KOPT-K1 (cell line): ENCODE results near the gene KAZALD1.

Experiments used
- H3K27ac ChIP-seq: fragments of 200-600 bp; sonication (generic); 2 replicates; pipeline ENCODE4 v1.5.1; 2016; ENCODE audit warnings: antibody characterized with exemption, mild to moderate bottlenecking, low read depth, low read length; ENCODE audit not compliant: poor library complexity, severe bottlenecking
- H3K36me3 ChIP-seq: fragments of 200-600 bp; sonication (generic); 2 replicates; pipeline ENCODE4 v1.5.1; 2017; ENCODE audit warnings: antibody characterized with exemption, mild to moderate bottlenecking, low read length, moderate library complexity; ENCODE audit not compliant: insufficient read depth
- H3K9me3 ChIP-seq: fragments of 200-600 bp; sonication (generic); 2 replicates; pipeline ENCODE4 v1.5.1; 2017; ENCODE audit warnings: antibody characterized with exemption, low read length, mild to moderate bottlenecking; ENCODE audit not compliant: insufficient read depth, poor library complexity, severe bottlenecking

KAZALD1 gene

GRCh38 chr10:101036726-101037125 is 25.1 kb upstream of the KAZALD1 start:
- Histone ChIP-seq H3K9me3 (no peaks in the 10 kb centered on the region), H3K27ac (no peak overlapping the region), H3K36me3 (no peaks in the 10 kb centered on the region)

GRCh38 chr10:101038484-101038883 is 23.3 kb upstream of the KAZALD1 start:
- Histone ChIP-seq H3K9me3 (no peaks in the 10 kb centered on the region), H3K36me3 (no peaks in the 10 kb centered on the region)

DNA sequence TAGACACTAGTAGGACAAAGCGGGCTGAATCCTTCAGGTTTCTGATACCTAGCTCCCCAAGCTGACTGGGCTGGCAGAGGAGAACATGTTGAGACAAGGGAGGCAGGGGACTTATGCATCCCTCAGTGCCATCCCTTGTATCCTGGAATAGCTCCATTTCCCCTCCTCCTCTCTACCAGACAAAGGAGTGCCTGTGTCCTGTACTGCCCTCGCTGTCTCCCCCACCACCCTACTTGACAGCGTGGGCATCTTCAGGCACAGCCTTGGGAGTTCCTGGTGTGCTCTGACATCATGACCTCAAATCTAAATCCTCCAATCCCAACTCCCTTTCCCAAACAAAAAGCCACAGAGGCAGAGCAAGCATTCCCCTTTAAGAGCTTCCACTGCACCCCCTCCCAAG is 21.7 kb upstream of the KAZALD1 start:
- H3K27ac ChIP-seq, result no peak overlapping the region
- H3K36me3 ChIP-seq, result no peaks in the 10 kb centered on the region
- H3K9me3 ChIP-seq, result no peaks in the 10 kb centered on the region

More at GRCh38 chr10:101038484-101038883, 23.3 kb upstream of the KAZALD1 start:
- H3K27ac ChIP-seq, result no peak overlapping the region

- no peaks in the 10 kb centered on the region for H3K9me3 ChIP-seq
- H3K36me3 ChIP-seq, result no peaks in the 10 kb centered on the region
- H3K27ac ChIP-seq, result no peak overlapping the region
Measured at GRCh38 chr10:101040851-101041250, 20.9 kb upstream of the KAZALD1 start.

DNA sequence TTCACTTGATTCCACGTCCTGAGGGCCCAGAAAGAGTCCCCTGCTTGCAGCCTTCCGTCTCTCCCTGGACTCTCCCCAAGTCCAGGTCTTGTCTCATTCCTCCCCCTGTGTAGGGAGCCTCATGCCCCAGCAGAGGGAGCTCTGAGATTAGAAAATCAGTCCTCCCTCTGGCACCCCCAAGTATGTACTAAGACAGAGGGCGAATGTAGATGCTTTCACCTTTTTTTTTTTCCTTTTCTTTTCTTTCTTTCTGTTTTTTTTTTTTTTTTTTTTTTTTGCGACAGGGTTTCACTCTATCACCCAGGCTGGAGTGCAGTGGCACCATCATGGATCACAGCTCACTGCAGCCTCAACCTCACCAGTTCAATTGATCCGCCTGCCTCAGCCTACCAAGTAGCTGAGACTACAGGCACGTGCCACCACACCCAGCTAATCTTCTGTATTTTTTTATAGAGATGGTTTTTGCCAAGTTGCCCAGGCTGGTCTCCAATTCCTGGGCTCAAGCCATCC is 20.5 kb upstream of the KAZALD1 start:
- Histone ChIP-seq H3K9me3 (no peaks in the 10 kb centered on the region), H3K36me3 (no peaks in the 10 kb centered on the region), H3K27ac (no peak overlapping the region)

DNA sequence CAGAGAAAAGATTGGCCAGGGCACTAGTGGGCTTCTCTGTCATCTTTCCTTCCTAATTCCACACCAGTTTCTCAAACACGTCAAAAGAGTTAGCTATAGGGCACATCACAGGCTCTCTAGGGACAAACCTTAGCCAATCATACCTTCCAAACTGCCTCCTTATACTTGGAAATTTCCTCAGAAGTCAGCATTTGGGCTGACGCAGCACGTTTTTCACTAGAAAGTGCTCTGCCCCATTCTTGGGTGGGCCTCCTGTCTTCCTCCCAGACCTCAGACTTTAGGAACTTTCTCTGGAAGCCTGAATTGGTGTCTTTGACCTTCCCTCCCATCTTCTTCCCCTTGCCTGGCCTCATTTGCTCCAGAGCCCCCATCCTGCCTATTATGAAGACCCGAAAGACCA is 19.7 kb upstream of the KAZALD1 start:
- Histone ChIP-seq H3K27ac (peak overlapping the region; percentile 58), H3K9me3 (no peaks in the 10 kb centered on the region), H3K36me3 (no peaks in the 10 kb centered on the region)

GRCh38 chr10:101042667-101043362 is 19.0 kb upstream of the KAZALD1 start:
- Histone ChIP-seq H3K36me3 (no peaks in the 10 kb centered on the region), H3K9me3 (no peaks in the 10 kb centered on the region), H3K27ac (peak overlapping the region; percentile 58)

GRCh38 chr10:101043363-101043707 is 18.5 kb upstream of the KAZALD1 start:
- Histone ChIP-seq H3K27ac (peak overlapping the region; percentile 58), H3K36me3 (no peaks in the 10 kb centered on the region), H3K9me3 (no peaks in the 10 kb centered on the region)

DNA sequence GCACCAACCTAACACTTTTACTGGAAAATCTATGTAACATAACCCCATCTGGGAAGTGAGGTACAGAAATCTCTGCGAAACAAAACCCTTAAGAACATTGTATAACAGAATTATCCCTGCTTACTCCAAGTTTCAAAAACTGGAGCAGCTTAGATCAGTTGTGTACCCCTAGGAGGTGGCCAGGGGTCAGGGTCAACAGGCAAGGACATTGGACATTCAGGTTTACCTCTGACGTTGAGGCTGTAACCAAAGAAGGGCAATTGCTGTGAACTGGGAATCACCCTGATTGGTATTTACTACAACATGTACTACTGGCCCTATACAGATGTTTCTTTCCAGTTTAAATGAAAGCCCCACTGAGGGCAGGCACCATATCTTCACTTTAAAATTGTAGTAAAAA is 17.7 kb upstream of the KAZALD1 start:
- Histone ChIP-seq H3K27ac (no peak overlapping the region), H3K9me3 (no peaks in the 10 kb centered on the region)

DNA sequence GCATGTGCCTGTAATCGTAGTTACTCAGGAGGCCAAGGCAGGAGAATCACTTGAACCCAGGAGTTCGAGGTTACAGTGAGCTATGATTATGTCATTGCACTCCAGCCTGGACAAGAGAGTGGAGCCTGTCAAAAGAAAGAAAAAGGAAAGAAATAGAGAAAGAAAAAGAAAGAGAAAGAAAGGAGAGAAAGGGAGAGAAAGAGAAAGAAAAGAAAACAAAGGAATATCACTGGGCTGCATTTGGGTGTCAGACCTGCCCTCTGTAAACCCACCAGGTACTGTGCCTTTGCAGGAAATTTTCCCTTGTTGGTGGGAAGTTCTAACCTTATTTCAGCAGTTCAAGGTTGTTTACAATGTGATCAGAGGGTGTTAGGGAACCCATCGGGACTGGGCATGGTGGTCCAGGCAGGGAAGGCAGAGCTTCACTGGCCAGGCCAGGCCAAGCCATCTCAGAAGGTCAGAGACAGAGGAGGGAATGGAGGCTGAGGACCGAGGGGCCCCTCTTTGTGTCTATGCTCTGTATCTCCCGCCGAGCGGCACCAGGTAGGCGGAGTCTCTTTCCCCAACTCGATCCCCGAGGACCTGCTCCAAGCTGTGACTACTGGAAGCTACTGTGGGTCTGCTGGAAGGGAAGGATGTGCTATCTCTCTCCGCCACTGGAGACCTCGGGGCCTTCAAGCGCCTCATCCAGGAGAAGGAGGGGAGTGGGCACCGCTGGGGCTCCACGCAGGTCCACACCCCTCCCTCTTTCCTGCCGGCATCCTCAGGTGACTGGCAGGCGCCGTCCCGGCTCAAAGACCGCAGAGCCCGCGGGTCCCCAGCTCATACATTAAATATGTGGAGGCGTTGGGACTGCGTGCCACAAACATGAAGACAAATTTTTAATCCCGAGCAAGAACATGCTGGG is 15.2 kb upstream of the KAZALD1 start:
- H3K27ac ChIP-seq, result no peak overlapping the region
- H3K36me3 ChIP-seq, result no peaks in the 10 kb centered on the region; the same call in 1 of the 2 replicates
- no peaks in the 10 kb centered on the region for H3K9me3 ChIP-seq

More for the DNA sequence above, 17.7 kb upstream of the KAZALD1 start:
- H3K36me3 ChIP-seq, result no peaks in the 10 kb centered on the region; the same call in 1 of the 2 replicates

- Histone ChIP-seq H3K9me3 (no peaks in the 10 kb centered on the region), H3K36me3 (no peaks in the 10 kb centered on the region; the same call in 1 of the 2 replicates), H3K27ac (no peak overlapping the region)
Measured at GRCh38 chr10:101047268-101047667, 14.5 kb upstream of the KAZALD1 start.

DNA sequence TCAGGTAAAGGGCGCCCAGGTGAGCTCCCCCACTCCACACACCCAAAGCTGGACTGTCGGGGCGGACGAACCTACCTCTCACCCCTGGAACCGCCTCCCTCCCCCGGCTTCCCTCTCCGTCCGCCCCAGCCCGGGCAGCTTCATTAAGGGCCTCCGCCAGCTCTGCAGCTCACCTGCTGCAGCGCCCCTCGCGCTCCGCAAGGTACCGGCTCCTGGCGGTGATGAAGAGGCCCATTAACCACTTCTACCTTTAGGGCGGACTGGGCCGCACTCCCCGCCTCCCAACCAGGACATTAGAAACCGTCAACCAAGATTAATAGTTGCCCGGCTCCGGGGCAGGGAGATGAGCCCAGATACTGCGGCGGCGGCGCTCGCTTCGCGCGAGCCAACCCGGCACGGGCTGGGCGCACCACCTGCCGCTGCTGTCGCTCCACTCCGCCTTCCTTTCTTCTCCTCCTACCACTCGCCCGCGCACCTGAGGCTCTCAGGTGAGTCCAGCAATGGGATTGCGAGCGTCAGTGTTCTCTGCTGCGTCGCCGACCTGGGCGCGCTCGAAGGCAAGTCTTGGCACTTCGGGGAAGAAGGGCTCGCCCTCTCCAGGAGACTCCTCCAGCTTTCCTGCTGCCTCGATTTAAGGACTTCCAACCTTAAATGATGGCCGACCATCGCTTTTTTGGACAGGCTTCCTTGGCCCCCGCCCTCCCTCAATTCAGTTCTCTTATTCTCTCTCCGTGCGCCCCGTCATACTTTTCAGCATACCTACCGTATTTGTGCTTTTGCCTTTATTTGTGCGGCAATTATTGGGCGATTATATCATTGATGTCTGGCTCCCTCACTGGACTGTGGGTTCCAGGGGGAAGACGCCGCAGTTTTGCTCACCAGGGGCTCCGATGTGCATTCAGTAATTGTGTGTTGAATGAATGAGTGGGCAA is 13.6 kb upstream of the KAZALD1 start:
- Histone ChIP-seq H3K9me3 (no peaks in the 10 kb centered on the region), H3K27ac (no peak overlapping the region), H3K36me3 (no peaks in the 10 kb centered on the region; the same call in 1 of the 2 replicates)

- Histone ChIP-seq H3K36me3 (peaks cover 11% of the 10 kb centered on the region), H3K9me3 (no peaks in the 10 kb centered on the region), H3K27ac (no peak overlapping the region)
Measured at GRCh38 chr10:101050208-101051069, 11.3 kb upstream of the KAZALD1 start.

- Histone ChIP-seq H3K27ac (no peak overlapping the region), H3K36me3 (peaks cover 29% of the 10 kb centered on the region), H3K9me3 (no peaks in the 10 kb centered on the region)
Measured at GRCh38 chr10:101052285-101052684, 9.5 kb upstream of the KAZALD1 start.
